Inferior parietal cortex (tissue), 1 donor: ENCODE measurements around the gene PIGU.

Experiments used
- DNase-seq: peaks from one replicate; pipeline ENCODE4 v3.0.0-alpha.2; 2016; ENCODE audit errors: extremely low spot score

PIGU gene

DNA sequence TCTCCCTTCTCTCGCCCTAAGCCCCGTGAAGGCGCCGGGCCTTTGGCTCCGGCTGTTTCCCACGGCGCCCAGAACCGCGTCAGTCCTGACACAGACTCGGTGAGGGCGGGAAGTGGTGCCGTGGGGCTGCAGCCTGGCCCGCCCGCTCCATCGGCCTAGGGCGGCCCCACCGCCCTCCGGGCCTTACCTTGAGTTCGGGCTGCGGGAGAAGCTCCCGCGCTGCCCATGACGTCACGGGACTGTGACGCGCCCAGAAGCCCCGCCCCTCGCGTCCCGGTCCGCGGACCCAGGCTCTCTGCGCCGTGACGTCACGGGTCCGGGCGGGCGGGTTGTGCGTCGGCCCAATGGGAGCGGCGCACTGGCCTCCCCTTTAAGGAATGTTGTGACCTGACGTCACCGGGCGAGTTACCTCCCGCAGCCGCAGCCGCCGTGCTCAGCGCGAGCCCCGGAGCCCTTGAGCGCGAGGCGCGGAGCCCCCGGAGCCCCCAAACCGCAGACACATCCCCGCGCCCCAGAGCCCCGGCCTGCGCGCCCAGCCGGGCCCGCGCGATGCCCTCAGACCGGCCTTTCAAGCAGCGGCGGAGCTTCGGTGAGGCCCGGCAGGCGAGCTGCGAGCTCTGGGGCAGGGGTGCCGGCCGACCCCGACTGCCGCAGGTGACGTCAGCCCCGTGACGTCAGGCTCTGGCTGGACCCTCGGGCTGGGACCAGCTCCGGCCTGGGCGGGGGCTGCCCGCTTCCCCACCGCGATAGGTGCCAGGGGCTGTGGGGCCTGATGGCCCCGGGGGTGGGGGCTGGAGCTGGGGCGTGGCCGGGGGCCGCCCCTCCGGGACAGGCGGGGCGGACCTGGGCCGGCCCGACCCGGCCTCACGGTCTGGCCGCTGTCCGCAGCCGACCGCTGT lies 118.3 kb downstream of the PIGU start, which contains the start of gene MAP1LC3A:
MAP1LC3A (plus strand) TSS at position 399 of the 899 bp plus-strand sequence; CDS start at position 550, 151 bp downstream.
- peak; percentile 82 for DNase-seq

GRCh38 chr20:34557936-34558319 lies 119.0 kb downstream of the PIGU start:
- DNase-seq = no peak

DNA sequence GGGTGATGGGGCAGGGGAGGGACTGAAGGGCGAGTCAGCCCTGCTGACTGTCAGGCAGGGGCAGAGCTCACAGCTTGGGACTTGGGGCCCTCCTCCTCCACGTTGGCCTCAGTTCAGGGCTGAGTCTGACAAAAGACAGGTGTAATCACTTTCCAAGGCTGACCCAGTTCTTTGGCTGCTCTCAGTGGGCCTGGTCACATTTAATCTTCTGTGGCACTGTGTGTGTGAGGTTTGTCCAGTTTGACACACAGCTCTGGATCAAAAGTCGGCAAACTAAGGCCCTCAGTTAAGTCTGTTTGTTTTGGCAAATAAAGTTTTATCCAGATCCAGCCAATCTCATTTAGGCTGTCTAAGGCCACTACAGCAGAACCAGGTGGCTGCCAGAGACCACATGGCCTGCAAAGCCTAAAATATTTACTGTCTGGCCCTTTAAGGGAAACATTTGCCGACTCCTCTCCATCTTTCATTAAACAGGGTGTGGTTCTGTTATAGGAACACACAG lies 123.5 kb downstream of the PIGU start:
- DNase-seq = no peak

DNA sequence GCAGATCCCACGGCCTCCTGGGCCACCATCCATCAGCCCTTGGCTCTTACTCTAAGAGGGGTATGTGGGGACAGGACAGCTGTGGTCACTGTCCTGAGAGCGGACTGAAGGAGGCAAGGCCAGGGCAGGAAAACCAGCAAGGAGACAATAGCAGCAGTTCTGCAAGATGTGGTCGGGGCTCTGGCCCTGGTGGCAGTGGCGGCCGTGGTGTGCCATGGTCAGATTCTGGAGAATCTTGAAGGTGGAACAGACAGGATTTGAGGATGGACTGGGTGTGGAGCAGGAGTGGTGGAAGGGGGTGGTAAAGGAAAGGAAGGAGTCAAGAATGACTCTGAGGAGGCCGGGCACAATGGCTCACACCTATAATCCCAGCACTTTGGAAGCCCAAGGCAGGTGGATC lies 124.3 kb downstream of the PIGU start:
- no peak for DNase-seq

GRCh38 chr20:34549929-34550305 lies 127.0 kb downstream of the PIGU start:
- DNase-seq = no peak

DNA sequence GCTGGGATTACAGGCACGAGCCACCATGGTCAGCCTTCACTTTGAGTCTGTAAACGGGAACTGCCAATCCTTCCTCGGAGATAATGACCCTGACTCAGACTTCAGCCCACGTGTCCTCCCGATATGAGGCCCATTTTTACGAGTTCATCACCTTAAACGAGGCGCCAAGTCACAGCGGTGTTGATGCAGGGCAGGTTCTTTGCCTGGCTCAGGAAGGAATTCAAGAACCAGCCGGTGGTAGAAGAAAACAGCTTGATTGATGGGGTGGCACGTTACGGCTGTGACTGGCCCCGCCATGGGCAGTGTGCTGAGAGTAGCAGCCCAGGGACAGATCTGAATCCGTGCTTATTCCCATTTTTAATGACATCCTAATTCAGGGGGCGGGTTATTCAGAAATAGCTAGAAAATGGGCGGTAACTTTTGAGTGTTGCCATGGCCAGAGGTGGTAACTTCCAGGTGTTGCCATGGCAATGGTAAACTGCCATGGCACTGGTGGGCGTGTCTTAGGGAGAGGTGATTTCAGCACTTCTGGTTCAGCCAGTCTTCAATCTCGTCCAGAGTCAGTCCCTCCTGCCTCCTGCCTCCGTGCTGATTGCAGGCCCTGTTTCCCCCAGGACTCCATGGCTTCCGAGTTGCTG lies 127.5 kb downstream of the PIGU start:
- no peak for DNase-seq

- DNase-seq = no peak
Observed at GRCh38 chr20:34547844-34548613, 128.9 kb downstream of the PIGU start.

- no peak for DNase-seq
Observed at GRCh38 chr20:34546751-34547181, 130.1 kb downstream of the PIGU start.

GRCh38 chr20:34544109-34544796 lies 132.6 kb downstream of the PIGU start:
- DNase-seq = no peak

DNA sequence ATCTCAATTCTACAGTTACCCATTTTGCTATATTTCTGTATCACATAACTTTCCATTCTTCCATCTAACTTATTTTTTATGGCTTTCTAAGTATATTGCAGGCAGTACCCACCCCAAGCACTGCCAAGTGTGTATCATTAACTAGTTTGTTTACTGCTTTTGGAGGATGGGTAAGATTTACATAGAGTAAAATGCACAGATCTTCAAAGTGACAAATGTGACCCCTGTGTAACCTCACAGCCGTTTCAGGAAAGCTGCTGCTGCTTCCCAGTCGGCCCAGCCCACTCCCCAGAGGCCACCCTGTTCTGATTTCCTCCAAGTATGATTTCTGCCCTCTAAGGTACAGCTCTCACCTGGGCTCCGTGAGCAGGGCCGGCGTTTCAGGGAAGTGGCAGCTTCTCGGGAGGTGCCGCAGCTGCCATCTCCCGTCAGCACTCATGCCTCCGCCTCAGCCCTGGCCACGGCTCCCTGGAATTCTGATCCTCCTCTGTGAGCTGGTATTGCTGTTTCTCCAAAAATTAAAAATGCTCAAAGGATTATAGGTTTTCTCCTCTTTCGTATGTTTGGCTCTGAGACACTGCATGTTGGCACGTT lies 133.3 kb downstream of the PIGU start:
- no peak for DNase-seq

GRCh38 chr20:34542439-34542838 lies 134.5 kb downstream of the PIGU start:
- DNase-seq = no peak

- no peak for DNase-seq
Observed at GRCh38 chr20:34541917-34542316, 135.0 kb downstream of the PIGU start.

DNA sequence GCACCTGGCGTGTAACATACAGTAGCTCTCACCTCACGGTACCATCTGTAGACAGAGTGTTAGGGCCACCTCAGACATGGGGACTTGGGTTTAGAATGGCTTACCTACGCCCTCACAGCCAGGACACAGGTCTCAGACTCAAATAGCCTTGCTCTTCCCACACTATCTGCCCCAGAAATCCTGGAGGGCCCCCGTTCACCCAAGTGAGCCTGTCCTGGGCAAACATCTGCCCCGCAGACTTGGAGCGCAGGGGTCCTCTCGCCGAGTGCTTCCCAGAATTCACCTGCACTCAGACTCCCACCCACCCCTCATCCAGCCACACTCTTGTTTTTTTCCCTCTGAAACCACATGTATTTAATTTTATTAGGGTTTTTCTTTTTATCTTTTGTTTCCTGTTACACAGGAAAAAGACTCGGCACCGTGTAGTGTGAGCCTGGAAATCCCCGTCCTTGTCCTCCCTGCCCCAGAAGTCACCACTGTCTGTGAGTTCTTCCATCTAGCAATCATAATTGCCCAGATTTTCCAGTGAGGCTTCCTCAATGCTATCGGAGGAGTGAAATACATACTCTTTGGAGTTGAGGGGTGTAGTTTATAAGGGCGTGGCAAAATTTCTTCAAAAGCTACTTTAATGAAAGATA lies 135.5 kb downstream of the PIGU start:
- DNase-seq = no peak

DNA sequence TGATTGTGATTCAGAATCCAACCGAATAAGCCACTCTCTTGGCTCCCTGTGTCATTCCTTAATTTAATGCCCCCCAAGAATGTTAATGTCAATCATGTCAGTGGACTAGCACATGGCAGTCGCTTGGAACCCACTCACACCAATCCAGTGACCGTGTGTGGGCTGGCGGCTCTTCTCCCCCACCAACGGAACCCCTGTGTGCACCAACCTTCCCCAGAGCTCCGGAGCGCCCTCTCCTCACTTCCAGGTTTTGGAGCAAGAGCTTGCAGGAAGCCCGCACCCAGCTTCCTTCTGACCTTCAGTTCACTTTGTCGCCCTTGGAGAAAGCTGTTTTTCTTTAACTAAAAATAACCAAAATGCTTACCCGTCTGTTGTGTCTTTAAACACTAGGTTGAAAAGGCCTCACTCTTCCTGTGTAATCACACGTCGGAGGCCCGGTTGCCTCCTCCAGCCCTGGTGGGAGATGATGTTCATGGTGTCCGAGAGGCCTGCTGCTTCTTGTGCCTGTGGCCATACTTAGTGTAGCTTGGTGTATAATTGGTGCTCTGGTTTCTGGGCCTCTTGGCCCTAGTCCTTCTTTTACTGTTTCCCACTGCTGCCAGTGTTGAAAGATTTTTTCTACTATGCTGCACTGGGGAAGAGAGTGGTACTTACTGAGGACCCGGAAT lies 136.2 kb downstream of the PIGU start:
- DNase-seq = no peak

DNA sequence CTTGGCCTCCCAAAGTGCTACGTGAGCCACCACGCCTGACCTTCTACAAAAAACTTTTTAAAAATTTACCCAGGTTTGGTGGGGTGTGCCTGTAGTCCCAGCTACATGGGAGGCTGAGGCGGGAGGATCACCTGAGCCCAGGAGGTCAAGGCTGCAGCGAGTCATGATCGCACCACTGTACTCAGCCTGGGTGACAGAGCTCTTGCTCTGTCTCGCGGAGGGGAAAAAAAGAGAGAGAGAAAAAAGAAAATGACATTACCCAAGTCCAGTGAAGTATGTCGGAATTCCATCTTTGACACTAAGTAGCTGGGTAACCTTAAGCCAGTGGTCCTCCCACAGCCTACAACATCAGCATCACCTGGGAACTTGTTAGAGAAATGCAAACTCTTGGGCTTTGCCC lies 137.1 kb downstream of the PIGU start:
- DNase-seq = no peak

DNA sequence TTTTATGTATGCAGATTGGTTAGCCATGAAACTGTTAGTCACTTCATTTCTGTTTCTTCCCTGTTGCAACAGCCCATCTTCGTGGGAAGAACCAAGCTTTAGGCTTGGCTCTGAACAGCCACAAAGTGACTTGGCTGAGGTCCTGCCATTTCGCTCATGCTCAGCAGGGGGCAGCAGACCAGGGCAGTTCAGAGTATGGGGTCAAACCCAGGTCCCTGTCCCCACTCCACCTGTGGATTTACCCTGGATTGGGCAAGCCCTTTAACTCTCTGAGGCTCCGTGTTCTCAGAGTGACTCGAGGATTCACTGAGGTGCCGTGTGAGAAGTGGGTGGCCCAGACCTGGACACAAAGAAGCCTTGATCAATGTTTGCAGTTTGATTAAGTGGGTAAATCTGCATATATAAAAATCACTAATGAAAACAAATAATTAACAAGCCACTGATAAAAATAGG lies 138.2 kb downstream of the PIGU start:
- no peak for DNase-seq

GRCh38 chr20:34537651-34538050 lies 139.2 kb downstream of the PIGU start:
- DNase-seq = no peak

DNA sequence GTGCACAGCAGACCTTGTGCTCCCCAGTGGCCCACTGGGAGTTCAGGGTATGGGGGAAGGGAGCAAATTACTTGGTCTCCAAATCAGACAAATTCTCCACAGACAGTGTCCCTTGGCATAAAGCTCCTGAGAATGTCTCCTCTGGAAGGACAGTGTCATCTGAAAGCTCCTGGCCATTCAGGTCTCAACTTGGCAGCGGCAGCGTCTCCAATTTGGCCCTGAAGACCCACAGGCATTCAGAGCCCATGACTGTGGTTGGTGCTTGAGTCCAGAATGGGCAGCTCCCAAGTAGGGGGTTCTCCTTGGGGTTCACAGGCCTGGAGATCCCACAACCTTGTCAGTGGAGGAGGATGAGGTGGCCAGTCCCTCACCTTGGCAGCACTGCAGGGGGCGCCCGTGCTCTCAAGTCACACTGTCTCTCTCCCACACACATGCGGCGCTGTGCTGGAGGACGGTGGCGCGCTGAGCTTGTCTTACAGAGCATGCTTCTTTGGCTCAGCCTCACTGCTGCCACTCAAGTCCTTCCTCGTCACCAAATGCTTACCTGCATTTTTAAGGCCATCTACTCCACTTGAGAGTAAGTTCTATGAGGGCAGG lies 140.0 kb downstream of the PIGU start:
- DNase-seq = no peak

DNA sequence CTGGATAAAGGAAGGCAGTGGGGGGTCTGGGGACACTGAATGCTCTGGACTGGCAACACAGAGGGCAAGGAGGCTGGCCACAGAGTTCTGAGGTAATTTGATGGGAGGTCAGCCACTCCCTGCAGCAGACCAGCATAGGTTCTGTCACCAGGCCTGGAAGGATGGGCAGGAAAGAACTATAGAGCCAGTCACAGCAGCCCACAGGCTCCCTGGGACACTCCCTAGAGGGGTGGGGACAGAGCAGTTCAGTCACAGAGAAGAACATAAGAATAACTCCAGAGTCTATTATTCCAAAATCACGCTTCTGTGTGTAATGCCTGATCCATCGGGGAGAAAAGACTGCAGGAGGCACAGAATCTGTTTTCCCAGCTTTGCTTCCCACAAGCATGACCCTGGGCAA lies 141.0 kb downstream of the PIGU start:
- DNase-seq = no peak
